SK-N-MC (cell line): ENCODE measurements around the gene RTKN.

Experiments used
- EZH2 ChIP-seq: fragments of 200-600 bp; sonication (generic); IDR thresholded peaks from one replicate; pipeline ENCODE4 v1.6.1; 2017; ENCODE audit warnings: antibody characterized with exemption
- FOXP2 ChIP-seq: optimal IDR thresholded peaks from 2 replicates; pipeline ENCODE3; 2011; ENCODE audit warnings: mild to moderate bottlenecking, moderate library complexity; ENCODE audit not compliant: insufficient read depth; ENCODE audit errors: extremely low read length, control extremely low read depth
- POLR2AphosphoS5 ChIP-seq: IDR thresholded peaks from 2 replicates; pipeline ENCODE4 v1.6.1; 2012; ENCODE audit warnings: mild to moderate bottlenecking, low read depth, low read length, borderline replicate concordance

DNA sequence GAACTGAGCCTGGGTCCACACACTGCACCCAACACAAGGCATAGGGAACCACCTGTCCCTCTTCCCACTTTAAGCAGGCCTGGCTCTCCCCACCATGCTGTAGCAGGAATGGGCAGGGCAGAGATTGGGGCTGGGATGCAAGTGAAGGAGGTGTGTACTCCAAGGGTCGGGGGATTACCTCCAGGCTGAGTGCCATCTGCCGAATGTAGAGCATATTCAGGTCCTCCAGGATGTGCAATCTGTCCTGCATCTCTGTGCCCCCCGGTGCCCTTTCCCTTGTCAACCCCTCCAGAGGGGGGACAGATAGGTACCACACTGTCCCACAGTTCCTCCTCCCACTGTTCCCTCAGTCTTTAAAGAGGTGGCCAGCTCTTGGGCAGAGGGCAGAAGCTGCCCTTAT, 2.4 kb downstream of the RTKN start:
- TF ChIP-seq POLR2AphosphoS5 (no peak), EZH2 (no peak), FOXP2 (no peak)
